Astrocyte of the cerebellum (primary cell): ENCODE measurements around the gene ALPL.

Experiments used
- DNase-seq: peaks from one replicate; pipeline ENCODE4 v3.0.0-alpha.2; 2011; ENCODE audit warnings: low read depth
- H3K4me3 ChIP-seq: 2 replicates; pipeline ENCODE4 v1.5.1; 2011; ENCODE audit warnings: mild to moderate bottlenecking, low read depth, low read length, moderate library complexity
- in situ Hi-C: cut with HindIII; loops from 2 replicates; pipeline ENCODE4 v1.10.0; 2017; ENCODE audit warnings: low sequenced_read_pairs
- TF ChIP-seq, protein P1 (sequence below): IDR thresholded peaks from 2 replicates; pipeline ENCODE4 v1.5.1; 2012; ENCODE audit warnings: low read length, low read depth, moderate library complexity, mild to moderate bottlenecking; ENCODE audit errors: missing control alignments

The ALPL gene

DNA sequence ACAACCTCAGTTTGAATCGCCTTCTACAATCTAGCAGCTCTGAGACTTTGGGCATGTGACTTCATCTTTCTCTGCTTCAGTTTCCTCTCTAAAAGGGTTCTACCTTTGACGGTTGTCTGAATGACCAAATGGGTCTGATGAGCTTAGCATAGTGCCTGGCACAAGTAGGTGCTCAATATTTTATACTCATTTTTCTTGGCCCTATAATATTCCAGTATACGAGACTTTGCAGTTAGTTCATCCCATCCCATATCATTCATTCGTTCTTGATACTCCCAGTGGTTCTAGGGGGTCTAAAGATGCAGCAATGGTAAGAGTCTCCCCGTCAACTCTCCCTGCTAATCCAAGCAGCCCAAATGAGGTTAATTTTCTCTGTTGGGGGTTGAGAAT, 67.6 kb downstream of the ALPL start:
- DNase-seq: no peak
- in situ Hi-C loops: no loop called here
- H3K4me3 ChIP-seq: no peak overlapping the region
- TF ChIP-seq, protein P1, sequence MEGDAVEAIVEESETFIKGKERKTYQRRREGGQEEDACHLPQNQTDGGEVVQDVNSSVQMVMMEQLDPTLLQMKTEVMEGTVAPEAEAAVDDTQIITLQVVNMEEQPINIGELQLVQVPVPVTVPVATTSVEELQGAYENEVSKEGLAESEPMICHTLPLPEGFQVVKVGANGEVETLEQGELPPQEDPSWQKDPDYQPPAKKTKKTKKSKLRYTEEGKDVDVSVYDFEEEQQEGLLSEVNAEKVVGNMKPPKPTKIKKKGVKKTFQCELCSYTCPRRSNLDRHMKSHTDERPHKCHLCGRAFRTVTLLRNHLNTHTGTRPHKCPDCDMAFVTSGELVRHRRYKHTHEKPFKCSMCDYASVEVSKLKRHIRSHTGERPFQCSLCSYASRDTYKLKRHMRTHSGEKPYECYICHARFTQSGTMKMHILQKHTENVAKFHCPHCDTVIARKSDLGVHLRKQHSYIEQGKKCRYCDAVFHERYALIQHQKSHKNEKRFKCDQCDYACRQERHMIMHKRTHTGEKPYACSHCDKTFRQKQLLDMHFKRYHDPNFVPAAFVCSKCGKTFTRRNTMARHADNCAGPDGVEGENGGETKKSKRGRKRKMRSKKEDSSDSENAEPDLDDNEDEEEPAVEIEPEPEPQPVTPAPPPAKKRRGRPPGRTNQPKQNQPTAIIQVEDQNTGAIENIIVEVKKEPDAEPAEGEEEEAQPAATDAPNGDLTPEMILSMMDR: no peak

DNA sequence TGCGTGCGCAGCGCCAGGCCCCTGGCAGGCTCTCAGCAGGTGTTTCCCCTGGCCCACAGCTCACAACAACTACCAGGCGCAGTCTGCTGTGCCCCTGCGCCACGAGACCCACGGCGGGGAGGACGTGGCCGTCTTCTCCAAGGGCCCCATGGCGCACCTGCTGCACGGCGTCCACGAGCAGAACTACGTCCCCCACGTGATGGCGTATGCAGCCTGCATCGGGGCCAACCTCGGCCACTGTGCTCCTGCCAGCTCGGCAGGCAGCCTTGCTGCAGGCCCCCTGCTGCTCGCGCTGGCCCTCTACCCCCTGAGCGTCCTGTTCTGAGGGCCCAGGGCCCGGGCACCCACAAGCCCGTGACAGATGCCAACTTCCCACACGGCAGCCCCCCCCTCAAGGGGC, 68.1 kb downstream of the ALPL start:
- TF ChIP-seq, protein P1: no peak
- in situ Hi-C loops: no loop called here
- DNase-seq: no peak
- no peak overlapping the region for H3K4me3 ChIP-seq

DNA sequence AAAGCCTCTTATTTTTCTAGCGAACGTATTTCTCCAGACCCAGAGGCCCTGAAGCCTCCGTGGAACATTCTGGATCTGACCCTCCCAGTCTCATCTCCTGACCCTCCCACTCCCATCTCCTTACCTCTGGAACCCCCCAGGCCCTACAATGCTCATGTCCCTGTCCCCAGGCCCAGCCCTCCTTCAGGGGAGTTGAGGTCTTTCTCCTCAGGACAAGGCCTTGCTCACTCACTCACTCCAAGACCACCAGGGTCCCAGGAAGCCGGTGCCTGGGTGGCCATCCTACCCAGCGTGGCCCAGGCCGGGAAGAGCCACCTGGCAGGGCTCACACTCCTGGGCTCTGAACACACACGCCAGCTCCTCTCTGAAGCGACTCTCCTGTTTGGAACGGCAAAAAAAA, 68.7 kb downstream of the ALPL start:
- H3K4me3 ChIP-seq: no peak overlapping the region
- TF ChIP-seq, protein P1: no peak
- in situ Hi-C loops: no loop called here

DNA sequence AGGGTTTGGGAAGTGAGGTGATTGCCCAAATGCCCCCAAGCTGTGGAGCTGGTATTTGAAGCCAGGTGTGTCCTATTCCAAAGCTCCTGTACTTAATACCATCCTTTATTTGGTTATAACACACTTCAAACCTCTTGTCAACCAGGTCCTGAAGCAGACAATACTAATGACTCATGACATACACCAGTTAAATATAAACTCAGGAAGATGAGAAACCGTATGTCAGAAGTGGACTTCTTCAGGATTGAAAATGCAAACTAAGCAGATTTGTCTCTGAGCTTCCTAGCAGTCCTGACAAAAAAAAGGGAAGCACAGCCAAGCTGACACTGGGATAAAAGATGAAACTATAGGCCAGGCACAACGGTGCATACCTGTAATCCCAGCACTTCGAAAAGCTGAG, 70.6 kb downstream of the ALPL start:
- H3K4me3 ChIP-seq: no peak overlapping the region
- no peak for DNase-seq
- in situ Hi-C loops: no loop called here
- TF ChIP-seq, protein P1: no peak

More for the DNA sequence above, 68.7 kb downstream of the ALPL start:
- DNase-seq: no peak

DNA sequence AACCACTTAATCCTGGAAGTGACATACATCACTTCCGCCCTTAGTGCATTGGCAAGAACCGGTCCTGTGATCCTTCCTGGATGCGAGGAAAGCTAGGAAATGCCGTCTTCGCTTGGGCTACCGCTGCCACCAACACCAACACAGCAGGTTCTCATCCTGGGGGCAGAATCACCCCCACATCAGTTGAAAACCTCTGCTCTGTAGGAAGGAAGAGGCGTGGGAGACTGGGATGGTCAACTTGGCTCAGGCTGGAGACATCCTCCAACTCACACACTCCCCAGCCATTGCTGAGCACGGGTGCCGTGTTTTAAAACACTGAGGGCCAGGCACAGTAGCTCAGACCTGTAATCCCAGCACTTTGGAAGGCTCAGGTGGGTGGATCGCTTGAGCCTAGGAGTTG, 74.9 kb downstream of the ALPL start:
- no peak overlapping the region for H3K4me3 ChIP-seq
- no peak for DNase-seq
- in situ Hi-C loops: no loop called here
- TF ChIP-seq, protein P1: no peak

DNA sequence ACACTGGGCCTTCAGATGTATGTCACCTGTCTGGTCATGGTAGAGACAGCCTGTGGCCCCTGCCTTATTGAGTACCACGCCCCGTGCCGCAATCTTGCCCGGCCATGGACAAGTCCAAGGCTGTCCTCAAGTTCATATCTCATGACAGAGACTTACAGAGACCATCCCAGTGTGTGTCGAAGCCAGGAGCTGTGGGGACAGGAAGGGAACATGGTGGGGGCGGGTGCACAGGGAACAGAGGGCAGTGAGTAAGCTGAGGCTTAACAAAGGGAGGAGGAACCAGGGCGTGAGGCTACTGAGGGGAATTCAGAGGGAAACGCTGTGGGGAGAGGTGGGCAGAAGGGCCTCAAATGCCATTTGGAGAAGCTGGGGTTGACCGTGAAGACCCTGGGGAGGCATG, 75.8 kb downstream of the ALPL start:
- no peak for DNase-seq

DNA sequence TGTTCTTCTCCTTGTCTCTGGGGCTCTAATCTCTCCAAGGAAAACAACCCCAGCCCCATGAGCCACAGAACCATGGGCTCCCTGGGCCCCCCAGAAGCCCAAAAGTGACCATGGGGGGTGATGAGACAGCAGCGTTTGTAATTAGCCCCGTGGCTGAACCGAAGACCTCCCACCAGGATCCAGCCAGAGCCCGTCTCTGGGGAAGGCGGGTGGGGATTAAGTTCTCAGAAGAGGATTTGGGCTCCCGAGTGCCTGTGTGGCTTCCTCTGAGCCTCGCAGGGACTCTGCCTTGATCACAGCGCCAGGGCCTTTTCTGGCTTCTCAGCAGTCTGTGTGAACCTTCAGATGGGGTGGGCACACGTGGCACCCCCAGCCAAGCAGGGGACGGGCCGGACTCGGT, 77.0 kb downstream of the ALPL start:
- TF ChIP-seq, protein P1: no peak
- in situ Hi-C loops: no loop called here
- H3K4me3 ChIP-seq: no peak overlapping the region
- DNase-seq: no peak

More for the DNA sequence above, 75.8 kb downstream of the ALPL start:
- TF ChIP-seq, protein P1: no peak
- no peak overlapping the region for H3K4me3 ChIP-seq
- in situ Hi-C loops: no loop called here
